AG04450 (cell line): ENCODE measurements around the gene PLAC9. TPM values are rescaled to one million over a fixed set of nuclear protein-coding genes. Genes with fewer than 3 reads are reported as not detected.

ENCODE experiments used
- CTCF ChIA-PET: fragments of 300-600, 350-600 bp; formaldehyde crosslinking; extraction: SDS; loops from one replicate; lab custom pipeline; 2022; ENCODE audit warnings: antibody characterized with exemption, inconsistent platforms; lab: Charles Lee
- POLR2A ChIA-PET: fragments of 350-600 bp; formaldehyde crosslinking; extraction: SDS; loops from one replicate; lab custom pipeline; 2021; ENCODE audit warnings: antibody characterized with exemption, inconsistent platforms; lab: Yijun Ruan, JAX
- DNase-seq: peaks from one replicate; pipeline ENCODE4 v3.0.0-alpha.2; 2011; ENCODE audit warnings: low read depth, low spot score
- H3K27ac ChIP-seq: one replicate; pipeline ENCODE4 v1.5.1; 2012; ENCODE audit warnings: low read depth, low read length, control low read depth
- H3K27me3 ChIP-seq: one replicate; pipeline ENCODE4 v1.6.0; 2012; ENCODE audit warnings: low read length; ENCODE audit not compliant: control insufficient read depth, insufficient read depth
- H3K4me3 ChIP-seq: 2 replicates; pipeline ENCODE4 v1.5.1; 2011; ENCODE audit warnings: mild to moderate bottlenecking, low read depth, low read length, control low read depth
- H3K9me3 ChIP-seq: 2 replicates; pipeline ENCODE4 v1.5.1; 2012; ENCODE audit warnings: low read length; ENCODE audit not compliant: control insufficient read depth, insufficient read depth
- polyA plus RNA-seq: library from polyadenylated mRNA; depleted of rRNA; stranded (reverse); fragments of >200 nt; gene quantifications from 2 replicates; pipeline ENCODE4 v1.2.3, GENCODE V29; 2011
- TF ChIP-seq, protein P1 (sequence below): IDR thresholded peaks from 2 replicates; pipeline ENCODE4 v1.5.1; 2011; ENCODE audit warnings: low read depth, low read length, control low read depth, inconsistent platforms

PLAC9 gene
- polyA plus RNA-seq, 1 experiment, result 11.5 TPM

DNA sequence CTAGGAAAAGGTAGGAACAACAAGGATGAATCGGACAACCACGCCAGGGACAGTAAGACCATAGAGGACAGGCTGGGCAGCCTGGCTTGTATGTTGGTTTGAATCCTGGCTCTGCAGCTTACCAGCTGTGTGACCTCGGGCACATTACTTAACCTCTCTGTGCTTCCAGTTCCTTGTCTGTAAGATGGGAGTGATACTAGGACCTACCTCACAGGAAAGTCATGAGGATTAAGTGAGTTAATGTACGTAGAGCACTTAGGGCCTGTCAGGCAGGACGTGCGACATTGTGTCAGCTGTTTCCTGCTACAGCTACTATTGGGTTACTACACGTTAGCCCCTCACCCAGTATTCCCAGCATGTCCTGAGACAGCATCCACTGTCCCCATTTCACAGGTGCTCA, 32.1 kb downstream of the PLAC9 start:
- H3K27ac ChIP-seq, result no peak overlapping the region
- POLR2A ChIA-PET, result interaction anchor here (1.0 kb wide), 1 partner anchor 43 kb away, joined by 3 read pairs; no protein-coding TSS in a partner anchor
- CTCF ChIA-PET, result interaction anchor here (0.8 to 1.0 kb wide), 2 partner anchors 21 to 58 kb away, joined by 3 to 4 read pairs; no protein-coding TSS in a partner anchor

DNA sequence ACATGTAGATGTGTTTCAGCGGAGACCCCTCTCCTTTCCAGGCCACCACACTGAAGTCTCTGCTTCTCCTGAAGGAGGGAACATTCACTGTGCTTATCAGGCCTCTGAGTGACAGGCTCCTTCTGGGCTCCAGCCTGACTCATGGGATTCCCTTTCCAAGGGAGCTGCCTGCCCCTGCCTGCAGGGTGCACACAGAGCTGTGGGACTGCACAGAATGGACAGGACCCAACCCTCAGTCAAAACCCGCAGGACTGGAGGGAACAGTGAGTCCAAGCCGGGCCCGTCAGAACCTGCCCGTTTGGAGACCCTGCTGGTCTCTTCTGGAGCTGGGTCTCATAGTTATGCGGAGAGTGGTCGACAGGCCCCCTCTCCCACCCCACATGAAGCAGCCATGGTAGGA, 32.6 kb downstream of the PLAC9 start:
- Histone ChIP-seq H3K27me3 (no peaks in the 10 kb centered on the region), H3K4me3 (no peak overlapping the region), H3K9me3 (no peaks in the 10 kb centered on the region; the same call in 1 of the 2 replicates), H3K27ac (peak overlapping the region; percentile 11)
- ChIA-PET CTCF (interaction anchor here (1.0 kb wide), 1 partner anchor 57 kb away, joined by 4 read pairs; no protein-coding TSS in a partner anchor), POLR2A (interaction anchor here (1.0 kb wide), 1 partner anchor 42 kb away, joined by 3 read pairs; no protein-coding TSS in a partner anchor)
- TF ChIP-seq, protein P1, sequence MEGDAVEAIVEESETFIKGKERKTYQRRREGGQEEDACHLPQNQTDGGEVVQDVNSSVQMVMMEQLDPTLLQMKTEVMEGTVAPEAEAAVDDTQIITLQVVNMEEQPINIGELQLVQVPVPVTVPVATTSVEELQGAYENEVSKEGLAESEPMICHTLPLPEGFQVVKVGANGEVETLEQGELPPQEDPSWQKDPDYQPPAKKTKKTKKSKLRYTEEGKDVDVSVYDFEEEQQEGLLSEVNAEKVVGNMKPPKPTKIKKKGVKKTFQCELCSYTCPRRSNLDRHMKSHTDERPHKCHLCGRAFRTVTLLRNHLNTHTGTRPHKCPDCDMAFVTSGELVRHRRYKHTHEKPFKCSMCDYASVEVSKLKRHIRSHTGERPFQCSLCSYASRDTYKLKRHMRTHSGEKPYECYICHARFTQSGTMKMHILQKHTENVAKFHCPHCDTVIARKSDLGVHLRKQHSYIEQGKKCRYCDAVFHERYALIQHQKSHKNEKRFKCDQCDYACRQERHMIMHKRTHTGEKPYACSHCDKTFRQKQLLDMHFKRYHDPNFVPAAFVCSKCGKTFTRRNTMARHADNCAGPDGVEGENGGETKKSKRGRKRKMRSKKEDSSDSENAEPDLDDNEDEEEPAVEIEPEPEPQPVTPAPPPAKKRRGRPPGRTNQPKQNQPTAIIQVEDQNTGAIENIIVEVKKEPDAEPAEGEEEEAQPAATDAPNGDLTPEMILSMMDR, result peak; percentile 27; the same call in 1 of the 2 replicates
- no peak for DNase-seq

More for the DNA sequence above, 32.1 kb downstream of the PLAC9 start:
- Histone ChIP-seq H3K9me3 (no peaks in the 10 kb centered on the region; the same call in 1 of the 2 replicates), H3K4me3 (no peak overlapping the region), H3K27me3 (no peaks in the 10 kb centered on the region)
- no peak for DNase-seq
- TF ChIP-seq, protein P1, result no peak

DNA sequence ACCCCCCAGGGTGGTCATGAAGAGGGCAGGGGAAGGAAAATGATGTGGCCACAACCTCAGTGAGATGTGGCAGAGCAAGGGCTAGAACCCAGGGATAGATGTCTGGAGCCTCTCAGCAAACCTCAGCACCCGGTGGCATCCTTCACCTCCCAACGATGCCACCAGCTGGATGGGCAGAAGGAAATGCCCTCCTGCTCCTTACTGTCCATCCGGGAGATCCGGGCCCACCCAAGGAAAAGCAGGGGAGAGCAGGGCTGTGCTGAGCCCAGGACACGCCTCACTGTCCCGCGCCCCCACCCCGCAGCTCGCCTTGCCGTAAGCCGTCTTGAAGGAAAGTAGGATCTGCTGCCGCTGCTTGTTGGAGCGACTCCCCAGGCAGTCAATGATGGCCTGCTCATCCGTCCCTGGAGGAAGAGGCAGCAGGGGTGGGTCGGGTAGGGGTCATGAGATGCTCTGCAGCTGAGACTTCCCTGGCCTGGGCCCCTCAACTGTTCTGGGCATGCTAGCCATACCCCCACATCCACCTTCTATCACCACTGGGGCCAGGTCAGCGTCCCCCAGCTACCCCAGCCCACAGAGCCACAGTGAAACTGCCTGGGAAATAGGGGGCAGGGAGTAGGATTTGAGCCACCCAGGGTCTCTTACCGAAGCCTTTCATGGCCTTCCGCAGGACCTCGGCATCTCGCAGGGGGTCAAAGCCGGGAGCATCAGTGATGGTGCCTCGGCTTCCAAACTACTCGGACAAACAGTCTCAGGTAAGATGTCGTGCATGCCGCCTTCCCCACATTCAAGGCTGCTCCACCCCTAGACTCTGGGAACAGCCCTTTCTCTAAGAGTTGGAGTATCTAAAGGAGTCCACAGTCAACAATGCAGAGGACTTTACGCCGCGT, 34.3 kb downstream of the PLAC9 start:
- Histone ChIP-seq H3K27ac (peak overlapping the region; percentile 57), H3K27me3 (no peaks in the 10 kb centered on the region), H3K4me3 (no peak overlapping the region), H3K9me3 (no peaks in the 10 kb centered on the region; the same call in 1 of the 2 replicates)
- ChIA-PET POLR2A (interaction anchor here (0.6 kb wide), 1 partner anchor 10 kb away, joined by 3 read pairs; no protein-coding TSS in a partner anchor), CTCF (no interaction called here)
- TF ChIP-seq, protein P1, result no peak
- no peak for DNase-seq

DNA sequence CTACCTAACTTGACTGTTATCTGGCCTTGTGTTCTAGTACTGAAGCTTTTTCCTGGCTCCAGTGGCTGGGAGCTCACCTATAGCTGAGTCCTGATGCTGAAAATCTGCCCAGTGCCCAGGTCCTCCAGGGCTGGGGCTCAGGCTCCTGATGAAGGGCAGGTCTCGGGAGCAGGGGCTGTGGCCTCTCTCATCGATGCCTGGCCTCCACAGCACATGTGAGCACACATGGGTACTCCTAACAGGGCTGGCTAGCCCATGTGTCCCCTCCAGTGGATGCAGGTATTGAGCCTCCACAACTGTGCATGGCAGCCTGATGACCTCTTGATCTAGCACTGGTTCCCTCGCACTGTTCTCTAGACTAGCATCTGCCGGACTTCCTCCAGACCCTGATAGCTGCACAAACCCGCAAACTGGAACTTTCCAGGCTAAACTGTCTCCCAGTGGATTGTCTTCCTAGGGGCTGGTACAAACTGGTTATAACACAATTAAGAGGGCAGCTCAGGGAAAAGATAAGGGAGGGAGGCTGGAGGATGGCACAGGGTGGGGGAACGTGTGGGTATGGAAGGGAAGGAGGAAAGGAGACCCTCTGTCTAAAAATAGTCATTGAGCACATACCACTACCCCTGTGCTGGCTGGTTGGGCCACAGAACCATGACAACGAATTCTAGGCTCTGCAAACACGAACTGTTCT, 35.1 kb downstream of the PLAC9 start:
- ChIA-PET POLR2A (interaction anchor here (1.0 kb wide), 1 partner anchor 20 kb away, joined by 4 read pairs; no protein-coding TSS in a partner anchor), CTCF (no interaction called here)
- Histone ChIP-seq H3K27me3 (no peaks in the 10 kb centered on the region), H3K9me3 (no peaks in the 10 kb centered on the region; the same call in 1 of the 2 replicates), H3K4me3 (no peak overlapping the region), H3K27ac (no peak overlapping the region)
- DNase-seq, result no peak
- TF ChIP-seq, protein P1, result no peak
